Measurements from ENCODE around the gene INTS3.
"Not testable (repeated sequence)": the region's sequence is repeated elsewhere in the genome, so short reads cannot be mapped to it uniquely, and the experiment has no call there.

INTS3 gene

GRCh38 chr1:153754266-153754665 lies 26.4 kb downstream of the INTS3 start:
- DNase-seq, result no peak

- no peak for DNase-seq
Observed at GRCh38 chr1:153760440-153760839, 32.6 kb downstream of the INTS3 start.

GRCh38 chr1:153763365-153764225 lies 35.7 kb downstream of the INTS3 start:
- no peak for DNase-seq

GRCh38 chr1:153764310-153764709 lies 36.5 kb downstream of the INTS3 start:
- no peak for DNase-seq

- not testable (repeated sequence) for DNase-seq
Observed at GRCh38 chr1:153766663-153767062, 38.8 kb downstream of the INTS3 start.

GRCh38 chr1:153767519-153767918 lies 39.7 kb downstream of the INTS3 start:
- DNase-seq, result no peak

GRCh38 chr1:153768316-153769181 lies 40.7 kb downstream of the INTS3 start:
- no peak for DNase-seq

GRCh38 chr1:153769221-153769620 lies 41.4 kb downstream of the INTS3 start:
- no peak for DNase-seq

- DNase-seq, result no peak
Observed at GRCh38 chr1:153770797-153771196, 42.9 kb downstream of the INTS3 start.

GRCh38 chr1:153771261-153771660 lies 43.4 kb downstream of the INTS3 start:
- DNase-seq, result no peak

- DNase-seq, result no peak
Observed at GRCh38 chr1:153771841-153772593, 44.2 kb downstream of the INTS3 start.

- DNase-seq, result no peak
Observed at GRCh38 chr1:153773096-153773921, 45.5 kb downstream of the INTS3 start.

GRCh38 chr1:153774026-153774595 lies 46.3 kb downstream of the INTS3 start:
- no peak for DNase-seq

- no peak for DNase-seq
Observed at GRCh38 chr1:153774780-153775457, 47.1 kb downstream of the INTS3 start, which contains the start of gene SLC27A3. Gene SLC27A3, plus strand, starts transcription at chr1:153775407. Its CDS starts 91 bp downstream, at chr1:153775498.

- DNase-seq, result no peak
Observed at GRCh38 chr1:153775458-153776327, 47.8 kb downstream of the INTS3 start.

- DNase-seq, result no peak
Observed at GRCh38 chr1:153776352-153776751, 48.5 kb downstream of the INTS3 start.

- DNase-seq, result no peak
Observed at GRCh38 chr1:153776845-153777370, 49.1 kb downstream of the INTS3 start.

GRCh38 chr1:153777648-153778047 lies 49.8 kb downstream of the INTS3 start:
- no peak for DNase-seq

- DNase-seq, result no peak
Observed at GRCh38 chr1:153778051-153778823, 50.4 kb downstream of the INTS3 start.
